ENCODE data around the gene RBM15. TPM values are rescaled to one million over a fixed set of nuclear protein-coding genes. Genes with fewer than 3 reads are reported as not detected.

RBM15 gene
- total RNA-seq, 1 donor from 2014 or later, result 20.4 TPM

GRCh38 chr1:110383251-110383990 is 44.2 kb downstream of the RBM15 start:
- no peaks in the 10 kb centered on the region for H3K27me3 Mint-ChIP-seq (ENCODE audit: low read depth, unreplicated experiment)
- FAIRE-seq, result no peak
- Histone ChIP-seq H3K4me2 (ENCODE audit: low read length) (no peak overlapping the region), H3K27ac (ENCODE audit: low read depth, low read length) (no peak overlapping the region), H3K9me3 (ENCODE audit: insufficient read depth, low read depth, low read length) (no peaks in the 10 kb centered on the region), H3K4me3 (ENCODE audit: insufficient read depth, low read depth, low read length) (no peak overlapping the region), H3K9ac (ENCODE audit: low read length) (no peak overlapping the region), H2AFZ (ENCODE audit: low read depth, low read length) (no peak overlapping the region), H3K79me2 (ENCODE audit: insufficient read depth, low read length) (no peaks in the 10 kb centered on the region), H4K20me1 (ENCODE audit: insufficient read depth, low read length) (no peaks in the 10 kb centered on the region), H3K4me1 (ENCODE audit: insufficient read depth, low read length) (no peaks in the 10 kb centered on the region), H3K27me3 (ENCODE audit: insufficient read depth, low read length) (no peaks in the 10 kb centered on the region), H3K36me3 (ENCODE audit: insufficient read depth, low read length) (peaks cover 8% of the 10 kb centered on the region)
- H3K27ac Mint-ChIP-seq (ENCODE audit: unreplicated experiment), result no peak overlapping the region
- no peak for DNase-seq (ENCODE audit: low read depth)
- peak overlapping the region; percentile 47 for H3K4me3 Mint-ChIP-seq (ENCODE audit: unreplicated experiment)
- TF ChIP-seq EZH2 (IDR thresholded peaks at IDR 0.05; ENCODE audit: insufficient read depth, low read length), result no peak
- no peaks in the 10 kb centered on the region for H3K9me3 Mint-ChIP-seq (ENCODE audit: unreplicated experiment)
- peaks cover 5% of the 10 kb centered on the region for H3K4me1 Mint-ChIP-seq (ENCODE audit: low read depth, unreplicated experiment)
- peaks cover 6% of the 10 kb centered on the region for H3K36me3 Mint-ChIP-seq (ENCODE audit: low read depth, unreplicated experiment)

- Histone ChIP-seq H3K9me3 (ENCODE audit: insufficient read depth, low read depth, low read length) (no peaks in the 10 kb centered on the region), H3K4me3 (ENCODE audit: insufficient read depth, low read depth, low read length) (no peak overlapping the region), H3K4me2 (ENCODE audit: low read length) (no peak overlapping the region), H3K27ac (ENCODE audit: low read depth, low read length) (no peak overlapping the region), H3K79me2 (ENCODE audit: insufficient read depth, low read length) (peaks cover 3% of the 10 kb centered on the region), H3K36me3 (ENCODE audit: insufficient read depth, low read length) (peaks cover 2% of the 10 kb centered on the region), H3K27me3 (ENCODE audit: insufficient read depth, low read length) (no peaks in the 10 kb centered on the region), H3K9ac (ENCODE audit: low read length) (no peak overlapping the region), H2AFZ (ENCODE audit: low read depth, low read length) (no peak overlapping the region), H3K4me1 (ENCODE audit: insufficient read depth, low read length) (no peaks in the 10 kb centered on the region), H4K20me1 (ENCODE audit: insufficient read depth, low read length) (no peaks in the 10 kb centered on the region)
- Mint-ChIP-seq H3K27me3 (ENCODE audit: low read depth, unreplicated experiment) (no peaks in the 10 kb centered on the region), H3K9me3 (ENCODE audit: unreplicated experiment) (no peaks in the 10 kb centered on the region), H3K4me1 (ENCODE audit: low read depth, unreplicated experiment) (peaks cover 5% of the 10 kb centered on the region), H3K36me3 (ENCODE audit: low read depth, unreplicated experiment) (peaks cover 5% of the 10 kb centered on the region), H3K27ac (ENCODE audit: unreplicated experiment) (no peak overlapping the region), H3K4me3 (ENCODE audit: unreplicated experiment) (no peak overlapping the region)
- no peak for TF ChIP-seq EZH2 (IDR thresholded peaks at IDR 0.05; ENCODE audit: insufficient read depth, low read length)
- TF ChIP-seq, protein P1, sequence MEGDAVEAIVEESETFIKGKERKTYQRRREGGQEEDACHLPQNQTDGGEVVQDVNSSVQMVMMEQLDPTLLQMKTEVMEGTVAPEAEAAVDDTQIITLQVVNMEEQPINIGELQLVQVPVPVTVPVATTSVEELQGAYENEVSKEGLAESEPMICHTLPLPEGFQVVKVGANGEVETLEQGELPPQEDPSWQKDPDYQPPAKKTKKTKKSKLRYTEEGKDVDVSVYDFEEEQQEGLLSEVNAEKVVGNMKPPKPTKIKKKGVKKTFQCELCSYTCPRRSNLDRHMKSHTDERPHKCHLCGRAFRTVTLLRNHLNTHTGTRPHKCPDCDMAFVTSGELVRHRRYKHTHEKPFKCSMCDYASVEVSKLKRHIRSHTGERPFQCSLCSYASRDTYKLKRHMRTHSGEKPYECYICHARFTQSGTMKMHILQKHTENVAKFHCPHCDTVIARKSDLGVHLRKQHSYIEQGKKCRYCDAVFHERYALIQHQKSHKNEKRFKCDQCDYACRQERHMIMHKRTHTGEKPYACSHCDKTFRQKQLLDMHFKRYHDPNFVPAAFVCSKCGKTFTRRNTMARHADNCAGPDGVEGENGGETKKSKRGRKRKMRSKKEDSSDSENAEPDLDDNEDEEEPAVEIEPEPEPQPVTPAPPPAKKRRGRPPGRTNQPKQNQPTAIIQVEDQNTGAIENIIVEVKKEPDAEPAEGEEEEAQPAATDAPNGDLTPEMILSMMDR (IDR thresholded peaks at IDR 0.05; ENCODE audit: insufficient read depth, low read depth, low read length), result no peak
- FAIRE-seq (no peak), DNase-seq (ENCODE audit: low read depth) (no peak)
Observed at GRCh38 chr1:110384581-110385321, 45.6 kb downstream of the RBM15 start.

DNA sequence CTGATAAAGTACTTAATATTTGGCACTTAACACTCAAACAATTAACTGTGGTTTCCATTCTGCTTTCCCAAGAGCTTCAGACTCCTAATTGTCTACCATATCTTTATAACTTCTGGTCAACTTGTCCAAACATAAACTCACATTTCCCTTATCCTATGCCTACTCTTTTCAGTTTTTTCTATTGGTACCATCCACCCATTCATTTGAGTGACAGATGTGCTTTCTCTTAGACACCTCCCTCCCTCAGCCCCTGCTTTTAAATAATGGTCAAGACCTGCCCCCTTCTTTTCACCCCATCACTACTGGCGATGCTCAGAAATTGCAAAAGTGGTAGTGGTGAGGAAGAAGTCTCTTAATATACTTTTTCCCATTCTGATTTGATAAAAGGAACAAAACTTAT is 46.2 kb downstream of the RBM15 start:
- no peaks in the 10 kb centered on the region for H3K9me3 Mint-ChIP-seq (ENCODE audit: unreplicated experiment)
- no peak overlapping the region for H3K27ac Mint-ChIP-seq (ENCODE audit: unreplicated experiment)
- TF ChIP-seq EZH2 (IDR thresholded peaks at IDR 0.05; ENCODE audit: insufficient read depth, low read length), result no peak
- no peak overlapping the region for H3K4me2 ChIP-seq (ENCODE audit: low read length)
- no peaks in the 10 kb centered on the region for H3K27me3 Mint-ChIP-seq (ENCODE audit: low read depth, unreplicated experiment)
- H3K4me3 Mint-ChIP-seq (ENCODE audit: unreplicated experiment), result no peak overlapping the region
- H2AFZ ChIP-seq (ENCODE audit: low read depth, low read length), result no peak overlapping the region
- FAIRE-seq (no peak), DNase-seq (ENCODE audit: low read depth) (no peak)
- H3K79me2 ChIP-seq (ENCODE audit: insufficient read depth, low read length), result peaks cover 3% of the 10 kb centered on the region
- peaks cover 3% of the 10 kb centered on the region for H3K4me1 ChIP-seq (ENCODE audit: insufficient read depth, low read length)
- peaks cover 3% of the 10 kb centered on the region for H3K36me3 Mint-ChIP-seq (ENCODE audit: low read depth, unreplicated experiment)
- no peak overlapping the region for H3K4me3 ChIP-seq (ENCODE audit: insufficient read depth, low read depth, low read length)
- H3K27me3 ChIP-seq (ENCODE audit: insufficient read depth, low read length), result no peaks in the 10 kb centered on the region
- H3K9me3 ChIP-seq (ENCODE audit: insufficient read depth, low read depth, low read length), result no peaks in the 10 kb centered on the region
- no peaks in the 10 kb centered on the region for H4K20me1 ChIP-seq (ENCODE audit: insufficient read depth, low read length)
- H3K4me1 Mint-ChIP-seq (ENCODE audit: low read depth, unreplicated experiment), result peaks cover 11% of the 10 kb centered on the region
- peaks cover 2% of the 10 kb centered on the region for H3K36me3 ChIP-seq (ENCODE audit: insufficient read depth, low read length)
- H3K9ac ChIP-seq (ENCODE audit: low read length), result no peak overlapping the region
- H3K27ac ChIP-seq (ENCODE audit: low read depth, low read length), result no peak overlapping the region
